ENCODE measurements around the gene PTCD2. TPM values are rescaled to one million over a fixed set of nuclear protein-coding genes. Genes with fewer than 3 reads are reported as not detected.

PTCD2 gene
- total and polyA plus RNA-seq, 2 of the 8 experiments (the other 6 are each of a cell fraction or from before 2014, with no cell fraction given), result 7.3 to 15.4 TPM

- H3K4me3 ChIP-seq (ENCODE audit: extremely low read depth in 1 of 4, insufficient read depth in 2 of 4, low read depth in 3 of 4, low read length in 4 of 4), result no peak overlapping the region
- H4K91ac ChIP-seq (replicated peaks; ENCODE audit: insufficient read length, low read length), result no peak overlapping the region
- H2BK20ac ChIP-seq (ENCODE audit: low read length), result no peak overlapping the region
- no peak overlapping the region for H3K23ac ChIP-seq (ENCODE audit: insufficient read length)
- TF ChIP-seq RBBP5 (IDR thresholded peaks at IDR 0.05; ENCODE audit: borderline replicate concordance, low read depth, low read length), result no peak
- TF ChIP-seq NRF1 (IDR thresholded peaks at IDR 0.05; ENCODE audit: low read depth, low read length), result no peak
- no peak for TF ChIP-seq JUN (IDR thresholded peaks at IDR 0.05; ENCODE audit: low read depth, low read length)
- no peak for TF ChIP-seq CREB1 (IDR thresholded peaks at IDR 0.05)
- TF ChIP-seq KDM4A (IDR thresholded peaks at IDR 0.05; ENCODE audit: low read depth, low read length, severe bottlenecking), result no peak
- peak in 1 of 3 experiments; percentile 11; a peak in 1 of 4 replicates for TF ChIP-seq CTCF (IDR thresholded peaks at IDR 0.05; ENCODE audit: control extremely low read depth in 1 of 3, insufficient read depth in 1 of 3, low read depth in 1 of 3, low read length in 3 of 3)
- no peak for TF ChIP-seq CBX5 (IDR thresholded peaks at IDR 0.05; ENCODE audit: low read depth, low read length)
- no peak for TF ChIP-seq TCF12 (IDR thresholded peaks at IDR 0.05; ENCODE audit: low read depth, low read length)
- H2BK120ac ChIP-seq (replicated peaks; ENCODE audit: low read depth, low read length), result no peak overlapping the region
- H2AFZ ChIP-seq (ENCODE audit: low read length), result no peak overlapping the region
- no peak overlapping the region for H2BK15ac ChIP-seq (ENCODE audit: low read length)
- H3K9me3 ChIP-seq (ENCODE audit: insufficient read depth in 2 of 2, low read depth in 1 of 2, low read length in 1 of 2), result no peaks in the 10 kb centered on the region
- CTCF ChIA-PET (ENCODE audit: partially characterized antibody), result interaction anchor here (0.5 to 1.6 kb wide), 6 partner anchors 9 to 604 kb away, joined by 3 to 5 read pairs (median 3); no protein-coding TSS in a partner anchor
- no peak overlapping the region for H3K4me2 ChIP-seq (ENCODE audit: insufficient read depth in 1 of 2, low read depth in 2 of 2, low read length in 2 of 2)
- H2BK5ac ChIP-seq (ENCODE audit: low read depth, low read length), result no peak overlapping the region
- no peaks in the 10 kb centered on the region for H4K20me1 ChIP-seq (replicated peaks in 1 of 2; ENCODE audit: control insufficient read depth in 1 of 2, insufficient read depth in 2 of 2, low read length in 2 of 2)
- H3K56ac ChIP-seq (replicated peaks; ENCODE audit: insufficient read length, low read depth, low read length), result no peak overlapping the region
- no peak overlapping the region for H3K14ac ChIP-seq (ENCODE audit: insufficient read length)
- no peaks in the 10 kb centered on the region for H3K27me3 ChIP-seq (replicated peaks in 1 of 4; ENCODE audit: control insufficient read depth in 3 of 4, extremely low read depth in 1 of 4, insufficient read depth in 3 of 4, low read length in 3 of 4)
- no peaks in the 10 kb centered on the region; a peak in 1 of 7 replicates for H3K4me1 ChIP-seq (replicated peaks in 1 of 4; ENCODE audit: control insufficient read depth in 3 of 4, insufficient read depth in 4 of 4, low read length in 3 of 4)
- POLR2A ChIA-PET (ENCODE audit: partially characterized antibody), result interaction anchor here (0.8 kb wide), 1 partner anchor 12 kb away, joined by 3 read pairs; no protein-coding TSS in a partner anchor
- no peak overlapping the region for H3K4ac ChIP-seq (replicated peaks; ENCODE audit: insufficient read length, low read depth, low read length)
- no peak overlapping the region for H3K27ac ChIP-seq (ENCODE audit: low read depth, low read length)
- no peak overlapping the region for H3K18ac ChIP-seq (ENCODE audit: extremely low read depth, low read length)
- WGBS, 2 experiments (ENCODE audit: extremely low coverage in 1 of 2, insufficient coverage in 1 of 2, insufficient read length in 1 of 2, insufficient replicate concordance in 2 of 2, low coverage in 1 of 2, low lambda C conversion rate in 2 of 2, missing lambda C conversion rate in 1 of 2), result 94% methylated on average over 3 of the region's 3 CpGs; no CpG with 5 or more reads in 1 of the 2 experiments
- no peak overlapping the region for H2BK12ac ChIP-seq (ENCODE audit: low read depth, low read length)
- peaks cover 0 to 47% of the 10 kb centered on the region in 2 experiments; a peak in 2 of 4 replicates for H3K79me2 ChIP-seq (ENCODE audit: control insufficient read depth in 1 of 2, insufficient read depth in 2 of 2, low read length in 2 of 2)
- no peaks in the 10 kb centered on the region for H3K23me2 ChIP-seq (ENCODE audit: low read depth, low read length)
- peaks cover 2% of the 10 kb centered on the region; the same call in 1 of the 2 replicates for H3K79me1 ChIP-seq (ENCODE audit: low read depth, low read length)
- DNase-seq (ENCODE audit: low read depth in 1 of 2, low spot score in 2 of 2) (no peak), FAIRE-seq (no peak)
- H4K8ac ChIP-seq (ENCODE audit: extremely low read depth, insufficient read depth, low read length), result no peak overlapping the region
- H4K5ac ChIP-seq (ENCODE audit: insufficient read length, low read depth, low read length), result no peak overlapping the region
- H3K9ac ChIP-seq (replicated peaks in 1 of 4; ENCODE audit: extremely low read depth in 1 of 4, low read depth in 3 of 4, low read length in 3 of 4), result no peak overlapping the region
- H2AK5ac ChIP-seq (ENCODE audit: low read depth, low read length), result no peak overlapping the region
- peaks cover 8 to 32% (median 18%) of the 10 kb centered on the region in 4 experiments; a peak in 7 of 8 replicates for H3K36me3 ChIP-seq (ENCODE audit: control insufficient read depth in 2 of 4, insufficient read depth in 4 of 4, low read length in 3 of 4)
Measured at GRCh38 chr5:72314571-72315172, 5.5 kb upstream of the PTCD2 start.

All from H1 (cell line).